Measurements from ENCODE around the gene SF3B2. TPM values are rescaled to one million over a fixed set of nuclear protein-coding genes. Genes with fewer than 3 reads are reported as not detected.

The SF3B2 gene
- total RNA-seq, 1 experiment from 2014 or later = 300 TPM

- ATAC-seq (peak; percentile 21; the same call in 1 of the 2 replicates), DNase-seq (ENCODE audit: low read depth, low spot score) (no peak)
- TF ChIP-seq CBX3 (IDR thresholded peaks at IDR 0.05; ENCODE audit: low read depth) (no peak), SRF (IDR thresholded peaks at IDR 0.05; ENCODE audit: low read depth) (no peak), ZFX (IDR thresholded peaks at IDR 0.05) (no peak), EGR1 (IDR thresholded peaks at IDR 0.05; ENCODE audit: low read depth) (no peak), EZH2phosphoT487 (IDR thresholded peaks at IDR 0.05; ENCODE audit: borderline replicate concordance) (no peak), SP1 (IDR thresholded peaks at IDR 0.05; ENCODE audit: low read depth) (no peak)
- no peaks in the 10 kb centered on the region for H3K36me3 ChIP-seq (ENCODE audit: control insufficient read depth in 1 of 2, insufficient read depth in 2 of 2, low read length in 2 of 2)
- no peak overlapping the region for H3K9ac ChIP-seq (ENCODE audit: low read length)
- no TSS peak for BruUV-seq (replicated peaks)
- no peaks in the 10 kb centered on the region for H3K9me2 ChIP-seq (ENCODE audit: insufficient read depth)
- H3K27ac ChIP-seq (ENCODE audit: low read depth, low read length) = peak overlapping the region; percentile 68
- H3K4me1 ChIP-seq (ENCODE audit: control insufficient read depth in 1 of 2, insufficient read depth in 2 of 2, low read length in 2 of 2) = peaks cover 31 to 44% of the 10 kb centered on the region in 2 experiments
- H2AFZ ChIP-seq (ENCODE audit: low read depth, low read length, poor library complexity, severe bottlenecking) = no peak overlapping the region
- intact Hi-C loops (cut with micrococcal nuclease) = no loop called here
- no peaks in the 10 kb centered on the region for H4K20me1 ChIP-seq (ENCODE audit: insufficient read depth)
- no peaks in the 10 kb centered on the region for H3K27me3 ChIP-seq (ENCODE audit: insufficient read depth, low read length)
- ChIA-PET RAD21 (ENCODE audit: low non-redundant PET in 1 of 2, low total read pairs in 2 of 2, uncharacterized antibody in 2 of 2, unreplicated experiment in 2 of 2) (no interaction called here), POLR2A (interaction anchor here (0.7 kb wide), 1 partner anchor 36 kb away, joined by 3 read pairs; no protein-coding TSS in a partner anchor), CTCF (no interaction called here)
- H3K79me2 ChIP-seq (ENCODE audit: insufficient read depth, low read length) = peaks cover 19% of the 10 kb centered on the region
- H3K4me3 ChIP-seq (replicated peaks in 1 of 2; ENCODE audit: low read depth in 1 of 2, low read length in 2 of 2) = no peak overlapping the region
- H3K4me2 ChIP-seq (ENCODE audit: low read length) = peak overlapping the region; percentile 58
- no peaks in the 10 kb centered on the region for H3K9me3 ChIP-seq (ENCODE audit: control insufficient read depth in 1 of 2, insufficient read depth in 1 of 2, low read depth in 1 of 2, low read length in 2 of 2)
Observed at GRCh38 chr11:66112041-66112491, 59.9 kb downstream of the SF3B2 start.

DNA sequence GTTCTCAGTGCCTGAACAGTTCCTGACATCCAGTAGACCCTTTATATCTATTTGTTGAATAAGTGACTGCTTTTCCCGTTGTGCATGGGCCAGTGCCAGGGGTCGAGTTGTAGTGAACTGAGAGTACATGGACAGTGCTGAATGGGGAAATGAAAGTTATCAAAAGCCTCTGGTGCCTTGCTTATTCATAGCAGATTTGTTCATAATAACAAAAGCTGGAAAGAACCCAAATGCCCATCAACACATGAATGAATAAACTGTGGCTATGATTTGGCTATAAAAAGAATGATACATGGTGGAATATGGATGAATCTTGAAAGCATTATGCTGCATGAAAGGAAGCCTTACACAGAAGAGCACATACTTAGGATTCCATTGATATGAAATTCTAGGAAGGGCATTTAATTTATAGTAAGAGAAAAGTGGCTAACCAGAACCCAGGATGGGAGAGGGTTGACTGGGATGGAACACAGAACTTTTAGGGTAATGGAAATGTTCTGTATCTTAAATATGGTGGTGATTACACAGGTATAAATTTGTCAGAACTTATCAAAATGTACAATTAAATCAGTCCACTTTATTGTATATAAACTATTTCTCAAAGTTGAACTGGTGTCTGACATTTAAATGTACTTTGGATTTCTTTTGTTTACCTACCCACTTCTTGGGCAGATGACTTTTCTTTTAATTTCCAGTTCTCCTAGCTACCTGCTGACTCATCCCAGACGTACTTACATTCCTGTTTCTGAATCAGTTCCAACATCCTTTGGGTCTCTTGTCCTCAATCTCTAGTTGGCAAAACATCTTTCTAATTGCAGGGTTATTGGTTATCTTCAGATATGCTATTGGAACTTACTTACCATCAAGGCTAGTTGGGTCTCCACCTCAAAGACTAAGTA, 60.7 kb downstream of the SF3B2 start:
- Histone ChIP-seq H3K4me1 (ENCODE audit: control insufficient read depth in 1 of 2, insufficient read depth in 2 of 2, low read length in 2 of 2) (peaks cover 31 to 41% of the 10 kb centered on the region in 2 experiments), H2AFZ (ENCODE audit: low read depth, low read length, poor library complexity, severe bottlenecking) (no peak overlapping the region), H3K9me2 (ENCODE audit: insufficient read depth) (no peaks in the 10 kb centered on the region), H3K36me3 (ENCODE audit: control insufficient read depth in 1 of 2, insufficient read depth in 2 of 2, low read length in 2 of 2) (no peaks in the 10 kb centered on the region), H3K9me3 (ENCODE audit: control insufficient read depth in 1 of 2, insufficient read depth in 1 of 2, low read depth in 1 of 2, low read length in 2 of 2) (no peaks in the 10 kb centered on the region), H3K4me3 (replicated peaks in 1 of 2; ENCODE audit: low read depth in 1 of 2, low read length in 2 of 2) (peak overlapping the region in 1 of 2 experiments; percentile 1; a peak in 2 of 4 replicates), H3K27ac (ENCODE audit: low read depth, low read length) (peak overlapping the region; percentile 68; the same call in 1 of the 2 replicates), H3K27me3 (ENCODE audit: insufficient read depth, low read length) (no peaks in the 10 kb centered on the region), H3K4me2 (ENCODE audit: low read length) (peak overlapping the region; percentile 58), H4K20me1 (ENCODE audit: insufficient read depth) (no peaks in the 10 kb centered on the region), H3K79me2 (ENCODE audit: insufficient read depth, low read length) (peaks cover 20% of the 10 kb centered on the region), H3K9ac (ENCODE audit: low read length) (no peak overlapping the region)
- POLR2A ChIA-PET = no interaction called here
- CTCF ChIA-PET = interaction anchor here (0.6 kb wide), 1 partner anchor 91 kb away, joined by 3 read pairs; no protein-coding TSS in a partner anchor
- ATAC-seq = peak; percentile 78
- BruUV-seq (replicated peaks) = no TSS peak
- RAD21 ChIA-PET (ENCODE audit: low non-redundant PET in 1 of 2, low total read pairs in 2 of 2, uncharacterized antibody in 2 of 2, unreplicated experiment in 2 of 2) = no interaction called here
- peak; percentile 43 for DNase-seq (ENCODE audit: low read depth, low spot score)
- TF ChIP-seq RAD21 (IDR thresholded peaks at IDR 0.05; ENCODE audit: low read depth) (0 out of 2 replicates have a peak, but pooled peaks have one; percentile 14), ZNF274 (IDR thresholded peaks at IDR 0.05; ENCODE audit: low read depth, low read length) (no peak), REST (IDR thresholded peaks at IDR 0.05; ENCODE audit: low read depth) (no peak), JUND (IDR thresholded peaks at IDR 0.05) (peak; percentile 74), SP1 (IDR thresholded peaks at IDR 0.05; ENCODE audit: low read depth) (peak; percentile 53; the same call in 1 of the 2 replicates), YY1 (IDR thresholded peaks at IDR 0.05; ENCODE audit: extremely low read depth, insufficient replicate concordance, low read depth, low read length) (no peak), CBX3 (IDR thresholded peaks at IDR 0.05; ENCODE audit: low read depth) (peak; percentile 44; the same call in 1 of the 2 replicates), EGR1 (IDR thresholded peaks at IDR 0.05; ENCODE audit: low read depth) (peak; percentile 28; the same call in 1 of the 2 replicates), ELF1 (IDR thresholded peaks at IDR 0.05; ENCODE audit: borderline replicate concordance, low read depth) (no peak), FOSL1 (IDR thresholded peaks at IDR 0.05; ENCODE audit: low read depth) (peak; percentile 77; the same call in 1 of the 2 replicates), CEBPB (IDR thresholded peaks at IDR 0.05; ENCODE audit: low read depth) (peak; percentile 27; the same call in 1 of the 2 replicates), SIN3A (IDR thresholded peaks at IDR 0.05; ENCODE audit: low read depth) (peak; percentile 37; the same call in 1 of the 2 replicates)
- intact Hi-C loops (cut with micrococcal nuclease) = no loop called here
